ENCODE data around the gene PCGF3.

GRCh38 chr4:660401-660800, 45.2 kb upstream of the PCGF3 start:
- TF ChIP-seq CTCF (conservative IDR thresholded peaks at IDR 0.05; ENCODE audit: low read length) (no peak), EZH2phosphoT487 (IDR thresholded peaks at IDR 0.05; ENCODE audit: borderline replicate concordance) (no peak)

All from Loucy (cell line).